Endothelial cell of hepatic sinusoid (primary cell): Measurements from ENCODE around the gene UGGT1.

Source experiments
- in situ Hi-C: cut with HindIII; loops from 2 replicates; pipeline ENCODE4 v1.10.0; 2017; ENCODE audit warnings: low sequenced_read_pairs

The UGGT1 gene

GRCh38 chr2:128214251-128214650, 123.3 kb downstream of the UGGT1 start:
- in situ Hi-C loops, result no loop called here

DNA sequence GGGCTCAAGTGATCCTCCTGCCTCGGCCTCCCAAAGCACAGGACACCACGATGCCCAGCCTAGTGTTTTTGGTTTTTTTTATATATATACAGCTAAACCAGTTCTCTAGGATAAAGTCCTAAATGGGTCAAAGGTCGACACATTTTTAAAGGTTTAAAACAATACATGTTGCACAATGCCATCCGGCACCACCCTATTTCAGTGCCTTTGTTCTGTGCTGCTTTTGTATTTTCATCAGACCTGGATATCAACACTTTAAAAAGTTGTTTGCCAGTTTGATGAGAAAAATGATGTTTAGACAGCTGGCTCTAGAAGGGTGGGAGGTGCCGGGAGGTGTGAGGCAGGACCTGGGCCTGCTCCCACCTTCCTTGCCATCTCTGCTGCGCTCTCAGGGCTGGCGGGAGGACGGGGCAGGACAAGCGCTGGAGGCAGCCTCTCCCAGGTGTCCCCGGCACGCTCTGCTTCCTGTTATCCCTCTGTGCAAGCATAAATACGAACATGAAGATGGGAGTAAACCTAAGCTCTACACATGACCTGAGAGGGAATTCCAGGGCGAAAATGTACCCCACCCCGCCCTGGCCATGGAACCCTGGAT, 124.0 kb downstream of the UGGT1 start:
- in situ Hi-C loops, result no loop called here

GRCh38 chr2:128215897-128216642, 125.1 kb downstream of the UGGT1 start:
- in situ Hi-C loops, result no loop called here

GRCh38 chr2:128217671-128218070, 126.7 kb downstream of the UGGT1 start:
- in situ Hi-C loops, result no loop called here

DNA sequence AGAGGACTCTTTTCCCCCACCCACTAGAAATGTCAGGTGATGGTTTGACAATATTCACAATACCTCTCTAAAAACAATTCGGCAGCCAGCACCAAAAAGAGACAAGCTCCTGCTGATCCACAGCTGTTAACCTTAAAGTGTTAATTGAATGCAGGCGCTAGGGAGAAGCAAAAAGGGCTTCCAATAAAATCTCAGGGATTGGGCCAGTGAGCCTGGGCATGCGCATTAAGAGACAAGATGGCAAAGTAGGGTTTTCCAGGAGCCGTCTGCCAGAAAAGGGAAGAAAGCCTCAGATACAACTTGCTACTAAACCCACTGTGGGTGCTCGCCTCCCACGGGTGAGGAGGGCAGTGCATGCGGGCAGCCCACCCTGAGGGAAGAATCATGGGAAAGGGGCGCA, 128.9 kb downstream of the UGGT1 start:
- in situ Hi-C loops, result no loop called here

DNA sequence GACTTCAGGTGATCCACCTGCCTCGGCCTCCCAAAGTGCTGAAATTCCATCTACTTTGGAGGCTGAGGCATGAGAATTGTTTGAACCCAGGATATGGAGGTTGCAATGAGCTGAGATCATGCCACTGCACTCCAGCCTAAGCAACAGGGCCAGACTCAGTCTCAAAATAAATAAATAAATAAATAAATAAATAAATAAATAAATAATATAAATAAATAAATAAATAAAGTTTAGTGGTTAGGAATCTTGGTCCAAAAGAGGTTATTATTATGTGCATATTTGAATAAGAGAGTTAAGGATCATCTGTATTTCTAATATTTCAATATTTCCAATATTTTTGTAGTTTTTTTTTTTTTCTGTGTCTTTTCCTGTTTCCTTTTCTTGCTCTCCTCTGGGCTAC, 136.9 kb downstream of the UGGT1 start:
- in situ Hi-C loops, result no loop called here

DNA sequence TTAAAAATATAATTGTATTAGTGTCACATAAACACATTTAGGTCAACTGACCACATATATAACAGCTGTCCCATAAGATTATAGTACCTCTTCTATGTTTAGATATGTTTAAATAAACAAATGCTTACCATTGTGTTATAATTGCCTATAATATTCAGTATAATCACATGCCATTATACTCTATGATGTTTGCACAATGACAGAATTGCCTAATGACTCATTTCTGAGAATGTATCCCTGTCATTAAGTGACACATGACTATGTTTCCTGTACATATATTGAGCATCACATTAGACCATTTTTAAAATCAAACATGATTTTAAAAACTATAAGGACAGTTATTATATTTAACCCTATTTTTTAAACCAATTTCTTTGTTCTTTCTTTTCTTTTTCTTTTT, 137.9 kb downstream of the UGGT1 start:
- in situ Hi-C loops, result no loop called here

GRCh38 chr2:128232965-128233789, 142.2 kb downstream of the UGGT1 start:
- in situ Hi-C loops, result no loop called here

DNA sequence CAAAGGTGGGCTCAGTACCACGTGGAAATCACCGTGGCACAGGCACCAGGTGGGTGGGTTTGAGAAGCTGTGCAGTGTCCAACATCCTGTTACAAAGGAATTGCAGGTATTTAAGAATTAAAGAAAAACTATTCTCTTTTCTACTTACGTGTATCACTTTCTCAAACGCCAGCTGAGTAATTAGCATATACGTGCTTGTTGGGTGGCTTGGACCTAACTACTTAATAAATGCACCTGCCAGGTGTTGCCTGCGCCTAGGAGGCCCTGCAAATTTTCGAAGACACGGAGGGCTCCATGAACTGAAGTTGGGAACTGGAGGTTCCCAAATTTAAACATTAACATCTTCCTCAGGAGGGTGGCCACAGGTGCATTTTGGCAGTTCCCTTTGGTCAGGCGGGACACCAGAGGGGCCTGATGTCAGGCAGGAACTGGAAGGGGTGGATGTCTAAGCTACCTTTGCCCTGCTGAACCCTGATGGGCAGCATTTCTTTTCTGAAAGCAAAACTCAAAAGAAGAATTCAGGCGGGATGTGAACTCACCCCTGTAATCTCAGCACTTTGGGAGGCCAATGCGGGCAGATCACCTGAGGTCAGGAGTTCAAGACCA, 142.9 kb downstream of the UGGT1 start:
- in situ Hi-C loops, result no loop called here

- in situ Hi-C loops, result no loop called here
These were observed 143.6 kb downstream of the UGGT1 start for GRCh38 chr2:128234613-128235012.

DNA sequence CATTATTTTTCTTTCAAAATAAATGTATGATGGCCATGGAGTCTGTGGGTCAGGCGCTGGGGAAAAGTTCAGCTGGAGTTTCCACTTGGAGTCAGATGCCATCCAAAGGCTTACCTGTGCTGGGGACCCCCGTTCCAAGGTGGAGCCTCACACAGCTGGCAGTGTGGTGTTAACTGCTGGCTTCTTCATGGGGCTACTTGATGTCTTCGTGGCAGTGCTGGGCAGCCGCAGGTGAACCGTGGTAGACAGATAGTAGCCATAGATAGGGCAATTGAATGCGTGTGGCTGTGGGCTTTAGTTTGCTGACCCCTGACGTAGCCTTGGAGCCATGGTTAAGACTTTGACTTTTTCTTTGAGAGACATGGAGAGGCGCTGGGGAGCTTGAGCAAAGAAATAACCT, 144.6 kb downstream of the UGGT1 start:
- in situ Hi-C loops, result no loop called here

- in situ Hi-C loops, result no loop called here
These were observed 145.6 kb downstream of the UGGT1 start for GRCh38 chr2:128236491-128237035.

GRCh38 chr2:128237081-128237534, 146.1 kb downstream of the UGGT1 start:
- in situ Hi-C loops, result no loop called here

DNA sequence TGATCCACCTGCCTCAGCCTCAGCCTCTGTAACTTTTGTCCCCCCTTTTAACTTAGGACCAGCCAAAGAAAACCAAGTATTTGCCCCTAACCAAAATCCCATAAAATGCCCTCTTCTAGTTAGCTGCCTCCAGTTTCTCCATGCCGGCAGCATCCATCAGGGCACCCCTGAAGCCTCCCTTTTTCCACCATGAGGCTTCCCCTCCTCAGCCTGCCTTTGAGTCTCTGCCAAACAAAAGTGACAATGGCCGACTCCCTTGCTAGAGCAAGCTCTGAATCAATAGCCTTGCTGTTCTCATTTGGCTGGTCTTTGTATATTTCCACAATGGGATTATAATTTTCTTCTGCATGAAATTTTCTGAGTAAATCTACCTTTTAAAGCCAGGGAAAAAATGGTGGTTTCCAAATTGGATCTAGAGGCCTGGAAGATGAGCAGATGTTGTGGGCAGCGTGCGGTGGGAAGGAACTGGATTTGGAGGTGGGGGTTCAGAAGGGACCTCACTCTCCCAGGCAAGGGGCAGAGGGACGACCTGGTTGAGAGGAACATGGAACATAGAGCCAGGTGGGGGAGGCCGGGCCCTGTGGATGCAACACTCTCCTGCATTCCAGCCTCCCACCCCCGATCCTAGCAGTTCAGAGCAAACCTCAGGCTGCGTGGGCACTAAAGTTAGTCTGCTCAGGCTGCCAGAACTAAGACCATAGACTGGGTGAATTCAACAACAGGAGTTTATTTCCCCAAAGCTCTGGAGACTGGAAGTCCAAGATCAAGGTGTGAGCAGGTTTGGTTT, 147.1 kb downstream of the UGGT1 start:
- in situ Hi-C loops, result no loop called here

DNA sequence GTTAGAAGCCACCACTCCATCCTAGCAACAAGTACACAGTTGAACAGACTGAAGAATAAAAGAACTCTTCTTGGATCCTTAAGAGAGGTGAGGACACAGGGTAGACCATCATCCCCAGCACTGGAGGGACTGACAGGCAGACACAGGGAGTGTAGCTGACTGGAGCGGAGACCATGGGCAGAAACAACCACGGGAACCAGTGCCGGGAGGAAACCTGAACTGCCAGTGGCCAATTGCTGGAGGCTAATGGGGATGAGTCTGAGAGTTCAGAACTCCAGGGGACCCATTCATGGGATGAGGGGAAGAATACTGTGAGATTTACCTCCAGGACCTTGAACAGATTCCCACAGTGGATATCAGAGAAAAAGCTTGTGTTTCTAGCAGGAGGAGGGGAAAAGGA, 150.9 kb downstream of the UGGT1 start:
- in situ Hi-C loops, result no loop called here
